ENCODE results near the gene PPP2R5D.

The PPP2R5D gene

DNA sequence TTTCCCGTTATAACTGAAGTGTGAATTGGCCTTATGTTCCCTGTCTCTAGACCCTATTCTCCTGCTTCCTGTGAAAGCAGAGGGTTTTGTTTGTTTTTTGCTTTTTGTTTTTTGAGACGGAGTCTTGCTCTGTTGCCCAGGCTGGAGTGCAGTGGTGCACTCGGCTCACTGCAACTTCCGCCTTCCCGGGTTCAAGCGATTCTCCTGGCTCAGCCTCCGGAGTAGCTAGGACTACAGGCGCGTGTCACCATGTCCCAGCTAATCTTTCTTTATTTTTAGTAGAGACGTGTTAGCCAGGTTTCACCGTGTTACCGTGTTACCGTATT is 24.5 kb upstream of the PPP2R5D start:
- Mint-ChIP-seq H3K27me3 (no peaks in the 10 kb centered on the region), H3K4me1 (ENCODE audit: low read depth) (peaks cover 9% of the 10 kb centered on the region), H3K36me3 (ENCODE audit: low read depth) (peaks cover 11% of the 10 kb centered on the region), H3K9me3 (no peaks in the 10 kb centered on the region), H3K27ac (no peak overlapping the region), H3K4me3 (peak overlapping the region; percentile 32)

DNA sequence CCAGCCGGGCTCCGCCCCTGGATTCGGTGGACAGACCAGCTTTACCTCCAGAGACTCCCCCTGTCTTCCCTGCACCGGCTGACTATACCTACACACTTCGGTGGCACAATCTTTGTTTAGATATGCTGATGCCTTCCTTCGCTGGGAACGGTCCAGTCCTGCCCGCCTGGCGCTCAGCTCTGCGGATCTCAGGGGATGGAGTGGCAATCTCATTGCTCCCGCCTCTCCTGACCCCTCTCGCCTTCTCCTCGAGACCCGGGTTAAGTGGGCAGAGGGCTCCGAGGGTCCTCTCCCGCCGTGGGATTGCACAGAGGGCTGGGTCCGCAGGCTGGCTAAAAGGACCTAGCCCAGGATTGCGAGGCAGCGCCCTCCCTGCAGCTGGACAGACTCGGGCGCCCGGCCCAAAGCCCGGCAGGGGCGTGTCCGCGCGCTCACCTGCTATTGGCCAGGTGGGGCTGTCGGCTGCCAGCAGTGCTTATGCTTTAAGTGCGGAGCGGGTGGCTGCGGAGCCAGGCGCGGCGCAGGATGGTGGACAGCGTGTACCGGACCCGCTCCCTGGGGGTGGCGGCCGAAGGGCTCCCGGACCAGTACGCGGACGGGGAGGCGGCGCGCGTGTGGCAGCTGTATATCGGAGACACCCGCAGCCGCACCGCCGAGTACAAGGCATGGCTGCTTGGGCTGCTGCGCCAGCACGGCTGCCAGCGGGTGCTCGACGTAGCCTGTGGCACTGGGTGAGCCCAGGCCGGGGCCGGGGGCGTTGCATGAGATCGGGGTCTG is 23.9 kb upstream of the PPP2R5D start, which contains the start of gene GNMT:
Gene GNMT (plus strand): TSS at position 512 of the 777 bp plus-strand sequence. CDS start 14 bp downstream, at position 526.
- Mint-ChIP-seq H3K27me3 (no peaks in the 10 kb centered on the region), H3K9me3 (no peaks in the 10 kb centered on the region), H3K4me3 (peak within 1 kb of the TSS; percentile 32), H3K27ac (no peak within 1 kb of the TSS), H3K4me1 (ENCODE audit: low read depth) (peaks cover 9% of the 10 kb centered on the region), H3K36me3 (ENCODE audit: low read depth) (peaks cover 11% of the 10 kb centered on the region)

DNA sequence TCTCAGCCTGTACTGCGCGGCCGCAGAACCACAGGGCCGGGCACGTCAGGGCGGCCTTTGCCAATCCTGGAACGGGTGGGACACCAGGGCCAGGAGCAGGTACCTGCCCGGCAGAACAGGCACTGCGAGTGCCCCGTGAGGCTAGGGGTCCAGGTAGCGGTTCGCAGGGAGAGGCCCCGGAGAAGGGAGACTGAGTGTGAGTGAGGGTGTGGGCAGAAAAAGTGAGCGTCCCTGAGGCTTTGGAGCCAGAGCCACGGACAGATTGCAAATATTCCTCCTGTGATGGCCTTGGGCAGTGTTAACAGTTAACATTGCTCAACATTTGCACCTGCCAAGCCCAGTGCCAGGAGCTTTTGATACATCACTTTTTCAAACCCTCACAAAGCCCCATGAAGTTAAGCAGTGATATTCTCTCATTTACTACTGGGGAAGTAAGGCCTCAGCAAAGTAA is 23.3 kb upstream of the PPP2R5D start:
- no peaks in the 10 kb centered on the region for H3K9me3 Mint-ChIP-seq
- peaks cover 11% of the 10 kb centered on the region for H3K36me3 Mint-ChIP-seq (ENCODE audit: low read depth)
- peaks cover 9% of the 10 kb centered on the region for H3K4me1 Mint-ChIP-seq (ENCODE audit: low read depth)
- H3K4me3 Mint-ChIP-seq = peak overlapping the region; percentile 32
- H3K27ac Mint-ChIP-seq = no peak overlapping the region
- H3K27me3 Mint-ChIP-seq = no peaks in the 10 kb centered on the region

DNA sequence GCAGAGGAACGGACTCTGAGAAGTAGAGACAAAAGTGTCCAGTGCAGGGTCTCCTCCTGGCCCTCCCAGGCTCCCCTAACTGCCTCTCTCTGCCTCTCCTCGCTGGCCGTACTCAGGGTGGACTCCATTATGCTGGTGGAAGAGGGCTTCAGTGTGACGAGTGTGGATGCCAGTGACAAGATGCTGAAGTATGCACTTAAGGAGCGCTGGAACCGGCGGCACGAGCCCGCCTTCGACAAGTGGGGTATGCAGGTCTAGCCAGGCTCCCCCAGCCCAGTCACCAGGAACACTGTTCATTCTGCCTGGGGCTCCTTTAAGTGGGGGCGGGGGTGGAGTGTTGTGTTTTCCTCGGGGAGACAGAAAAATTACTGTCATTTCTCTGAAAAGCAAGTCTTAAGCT is 22.3 kb upstream of the PPP2R5D start:
- no peaks in the 10 kb centered on the region for H3K9me3 Mint-ChIP-seq
- no peaks in the 10 kb centered on the region for H3K27me3 Mint-ChIP-seq
- no peak overlapping the region for H3K4me3 Mint-ChIP-seq
- H3K4me1 Mint-ChIP-seq (ENCODE audit: low read depth) = peaks cover 9% of the 10 kb centered on the region
- no peak overlapping the region for H3K27ac Mint-ChIP-seq
- peaks cover 11% of the 10 kb centered on the region for H3K36me3 Mint-ChIP-seq (ENCODE audit: low read depth)

DNA sequence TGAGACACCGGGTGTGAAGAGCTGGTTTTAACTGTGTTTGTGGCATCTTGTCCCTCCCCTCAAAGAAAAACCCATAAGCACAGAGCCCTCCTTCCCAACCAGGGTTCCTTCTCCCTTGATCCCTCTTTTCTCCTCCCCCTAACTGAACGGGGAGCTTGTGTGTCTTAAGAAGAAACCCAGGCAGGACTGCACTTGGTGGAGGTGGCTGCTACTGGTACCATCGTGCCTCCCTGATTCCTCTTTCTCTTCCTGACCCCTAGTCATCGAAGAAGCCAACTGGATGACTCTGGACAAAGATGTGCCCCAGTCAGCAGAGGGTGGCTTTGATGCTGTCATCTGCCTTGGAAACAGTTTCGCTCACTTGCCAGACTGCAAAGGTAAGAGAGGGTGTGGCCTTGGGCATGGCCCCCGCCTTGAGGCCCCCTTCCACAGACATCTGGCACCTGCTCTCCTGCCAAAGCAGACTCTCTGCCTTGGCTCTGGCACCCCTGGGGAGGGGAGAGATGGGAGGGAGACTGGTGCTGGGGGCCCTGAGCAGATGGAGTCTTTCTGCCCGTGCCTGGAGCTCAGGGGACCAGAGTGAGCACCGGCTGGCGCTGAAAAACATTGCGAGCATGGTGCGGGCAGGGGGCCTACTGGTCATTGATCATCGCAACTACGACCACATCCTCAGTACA is 21.7 kb upstream of the PPP2R5D start:
- no peak overlapping the region for H3K4me3 Mint-ChIP-seq

DNA sequence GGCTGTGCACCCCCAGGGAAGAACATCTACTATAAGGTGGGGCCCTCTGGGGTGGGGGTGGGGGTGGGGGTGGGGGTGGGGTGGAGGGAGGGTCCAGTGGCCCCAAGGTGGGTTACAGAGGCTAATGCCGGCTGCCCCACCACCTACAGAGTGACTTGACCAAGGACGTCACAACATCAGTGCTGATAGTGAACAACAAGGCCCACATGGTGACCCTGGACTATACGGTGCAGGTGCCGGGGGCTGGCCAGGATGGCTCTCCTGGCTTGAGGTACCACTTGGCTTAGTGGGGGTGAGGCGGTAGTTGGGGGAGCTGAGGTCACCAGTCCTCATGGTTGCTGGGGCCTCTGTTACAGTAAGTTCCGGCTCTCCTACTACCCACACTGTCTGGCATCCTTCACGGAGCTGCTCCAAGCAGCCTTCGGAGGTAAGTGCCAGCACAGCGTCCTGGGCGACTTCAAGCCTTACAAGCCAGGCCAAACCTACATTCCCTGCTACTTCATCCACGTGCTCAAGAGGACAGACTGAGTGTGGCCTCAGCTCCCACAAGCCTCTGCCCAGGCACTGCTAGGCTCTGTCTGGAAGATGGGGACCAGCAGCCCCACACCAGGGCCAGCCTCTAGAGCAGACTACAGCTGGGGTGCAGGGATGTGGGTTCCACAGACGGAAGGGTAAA is 21.1 kb upstream of the PPP2R5D start:
- no peaks in the 10 kb centered on the region for H3K9me3 Mint-ChIP-seq
- H3K4me1 Mint-ChIP-seq (ENCODE audit: low read depth) = peaks cover 9% of the 10 kb centered on the region
- peaks cover 11% of the 10 kb centered on the region for H3K36me3 Mint-ChIP-seq (ENCODE audit: low read depth)
- no peaks in the 10 kb centered on the region for H3K27me3 Mint-ChIP-seq
- no peak overlapping the region for H3K4me3 Mint-ChIP-seq
- no peak overlapping the region for H3K27ac Mint-ChIP-seq

More for the DNA sequence above, 21.7 kb upstream of the PPP2R5D start:
- Mint-ChIP-seq H3K27me3 (no peaks in the 10 kb centered on the region), H3K36me3 (ENCODE audit: low read depth) (peaks cover 11% of the 10 kb centered on the region), H3K4me1 (ENCODE audit: low read depth) (peaks cover 9% of the 10 kb centered on the region), H3K27ac (no peak overlapping the region), H3K9me3 (no peaks in the 10 kb centered on the region)

DNA sequence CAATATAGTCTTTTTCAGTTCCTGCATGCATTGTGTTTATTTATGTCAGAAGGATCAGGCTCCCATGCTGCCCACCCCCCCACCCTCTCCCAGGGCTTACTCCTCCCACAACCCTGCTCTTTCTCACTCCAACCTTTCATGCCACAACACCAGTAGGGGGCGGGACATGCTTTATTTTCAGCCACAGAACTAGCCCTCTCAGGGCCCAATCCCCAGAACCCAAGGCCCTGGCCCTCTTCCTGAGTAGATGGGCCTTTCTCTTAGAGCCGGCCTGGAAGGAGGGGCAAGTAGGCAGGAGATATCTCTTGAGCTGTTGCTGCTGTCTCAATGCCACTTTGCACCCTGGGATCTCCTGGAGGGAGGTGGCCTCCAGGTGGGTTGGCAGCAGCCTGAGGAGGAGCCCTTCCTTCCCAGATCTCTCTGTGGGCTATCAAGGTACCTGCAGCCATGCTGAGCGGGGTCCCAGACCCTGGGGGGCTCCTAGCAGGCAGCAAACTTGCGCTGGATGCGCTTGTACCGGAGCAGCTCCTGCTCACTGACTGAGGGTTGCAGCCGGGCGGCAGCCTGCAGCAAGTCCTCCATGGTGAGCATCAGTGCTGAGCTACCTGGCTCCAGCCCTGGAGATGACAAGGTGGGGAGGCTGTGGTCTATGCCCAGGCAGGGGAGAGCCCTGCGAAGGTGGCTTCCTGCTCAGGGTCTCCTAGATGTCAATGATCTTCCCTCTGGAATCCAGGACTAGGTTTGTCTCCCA is 20.3 kb upstream of the PPP2R5D start:
- no peak overlapping the region for H3K27ac Mint-ChIP-seq

DNA sequence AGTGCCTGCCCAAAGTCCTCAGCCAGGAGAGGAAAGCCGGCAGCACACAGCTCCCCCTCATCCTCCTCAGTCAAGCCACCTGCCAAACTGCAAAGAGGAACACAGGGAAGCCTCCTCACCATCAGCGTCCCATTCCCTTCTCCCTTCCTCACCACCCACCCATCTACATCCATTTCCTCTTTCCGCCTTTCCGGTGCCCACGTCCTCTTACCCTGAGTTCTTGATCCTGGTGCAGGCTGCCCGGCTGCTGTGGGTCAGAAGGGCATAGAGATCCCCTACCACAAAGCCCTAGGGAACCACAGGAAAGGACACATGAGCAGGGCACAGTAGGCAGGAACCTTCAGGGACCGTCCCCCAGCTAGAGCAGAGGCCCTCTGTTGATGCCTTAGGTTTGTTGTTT is 17.8 kb upstream of the PPP2R5D start:
- Mint-ChIP-seq H3K36me3 (ENCODE audit: low read depth) (peaks cover 11% of the 10 kb centered on the region), H3K27me3 (no peaks in the 10 kb centered on the region), H3K9me3 (no peaks in the 10 kb centered on the region), H3K27ac (no peak overlapping the region), H3K4me3 (no peak overlapping the region), H3K4me1 (ENCODE audit: low read depth) (peaks cover 14% of the 10 kb centered on the region)

More for the DNA sequence above, 20.3 kb upstream of the PPP2R5D start:
- Mint-ChIP-seq H3K27me3 (no peaks in the 10 kb centered on the region), H3K4me3 (no peak overlapping the region), H3K4me1 (ENCODE audit: low read depth) (peaks cover 9% of the 10 kb centered on the region), H3K9me3 (no peaks in the 10 kb centered on the region), H3K36me3 (ENCODE audit: low read depth) (peaks cover 11% of the 10 kb centered on the region)

DNA sequence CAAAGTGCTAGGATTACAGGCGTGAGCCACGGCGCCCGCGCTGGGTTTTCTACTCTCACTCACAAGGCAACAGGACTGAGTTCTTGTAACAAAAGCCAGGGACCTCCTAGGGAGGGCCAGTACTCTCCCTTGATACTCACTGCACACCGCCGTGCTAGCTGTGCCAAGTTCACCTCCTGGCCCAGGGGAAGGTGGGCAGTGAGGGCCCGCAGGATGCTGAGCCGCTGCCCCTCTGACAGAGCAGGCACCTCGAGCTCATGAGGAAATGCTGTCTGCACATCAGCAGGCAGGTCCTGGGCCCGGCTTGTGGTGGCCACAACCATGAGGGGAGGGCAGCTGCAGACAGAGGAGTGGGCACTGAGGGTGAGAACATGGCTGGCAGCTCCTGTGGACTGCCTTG is 17.1 kb upstream of the PPP2R5D start:
- no peak overlapping the region for H3K27ac Mint-ChIP-seq
- H3K27me3 Mint-ChIP-seq = no peaks in the 10 kb centered on the region
- H3K9me3 Mint-ChIP-seq = no peaks in the 10 kb centered on the region
- H3K36me3 Mint-ChIP-seq (ENCODE audit: low read depth) = peaks cover 5% of the 10 kb centered on the region
- no peak overlapping the region for H3K4me3 Mint-ChIP-seq
- H3K4me1 Mint-ChIP-seq (ENCODE audit: low read depth) = peaks cover 18% of the 10 kb centered on the region

DNA sequence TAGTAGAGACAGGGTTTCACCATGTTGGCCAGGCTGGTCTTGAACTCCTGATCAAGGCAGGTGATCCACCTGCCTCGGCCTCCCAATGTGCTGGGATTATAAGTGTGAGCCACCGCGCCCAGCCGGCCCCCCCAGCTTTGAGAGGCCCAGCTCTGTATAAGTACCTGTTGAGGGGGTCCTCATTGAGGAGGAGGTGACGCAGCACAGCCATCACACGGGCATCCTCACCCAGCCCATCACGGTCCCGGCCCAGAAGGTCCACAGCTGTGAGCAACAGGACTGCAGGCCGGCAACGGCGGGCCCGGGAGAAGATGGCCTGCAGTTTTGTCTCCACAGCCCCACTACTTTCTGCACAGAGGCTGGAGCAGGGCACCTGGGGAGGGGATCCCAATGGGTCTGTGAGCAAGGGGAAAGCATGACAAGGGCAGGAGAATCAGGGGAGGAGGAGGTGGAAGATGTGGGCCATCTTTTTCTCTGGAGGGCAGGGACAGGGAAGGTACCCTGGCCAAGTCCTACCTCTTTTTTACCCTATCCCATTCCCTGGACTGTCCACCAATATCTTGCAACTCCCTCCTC is 16.2 kb upstream of the PPP2R5D start:
- peaks cover 18% of the 10 kb centered on the region for H3K4me1 Mint-ChIP-seq (ENCODE audit: low read depth)
- H3K9me3 Mint-ChIP-seq = no peaks in the 10 kb centered on the region
- no peaks in the 10 kb centered on the region for H3K27me3 Mint-ChIP-seq
- no peak overlapping the region for H3K4me3 Mint-ChIP-seq
- H3K27ac Mint-ChIP-seq = no peak overlapping the region
- peaks cover 5% of the 10 kb centered on the region for H3K36me3 Mint-ChIP-seq (ENCODE audit: low read depth)

DNA sequence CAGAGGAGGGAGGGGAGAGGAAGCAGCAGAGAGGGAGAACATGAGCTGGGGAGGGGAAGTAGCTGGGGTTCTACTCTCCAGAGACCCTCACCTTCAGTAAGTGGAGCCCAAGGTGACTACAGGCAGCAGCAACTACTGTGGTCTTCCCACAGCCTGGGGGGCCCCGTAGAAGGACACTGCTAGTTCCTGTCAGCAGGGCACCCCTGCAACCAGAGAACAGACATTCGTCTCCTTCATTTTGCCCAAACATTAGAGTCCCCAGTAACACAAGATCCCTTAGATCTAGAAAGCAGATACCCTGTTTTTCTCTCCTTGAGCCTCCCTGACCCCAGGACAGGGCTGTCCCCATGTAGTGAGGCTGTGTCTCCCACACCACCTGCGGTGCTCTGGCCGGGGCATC is 15.6 kb upstream of the PPP2R5D start:
- H3K4me1 Mint-ChIP-seq (ENCODE audit: low read depth) = peaks cover 20% of the 10 kb centered on the region
- H3K36me3 Mint-ChIP-seq (ENCODE audit: low read depth) = peaks cover 5% of the 10 kb centered on the region
- H3K4me3 Mint-ChIP-seq = no peak overlapping the region
- no peaks in the 10 kb centered on the region for H3K27me3 Mint-ChIP-seq
- no peak overlapping the region for H3K27ac Mint-ChIP-seq
- no peaks in the 10 kb centered on the region for H3K9me3 Mint-ChIP-seq

DNA sequence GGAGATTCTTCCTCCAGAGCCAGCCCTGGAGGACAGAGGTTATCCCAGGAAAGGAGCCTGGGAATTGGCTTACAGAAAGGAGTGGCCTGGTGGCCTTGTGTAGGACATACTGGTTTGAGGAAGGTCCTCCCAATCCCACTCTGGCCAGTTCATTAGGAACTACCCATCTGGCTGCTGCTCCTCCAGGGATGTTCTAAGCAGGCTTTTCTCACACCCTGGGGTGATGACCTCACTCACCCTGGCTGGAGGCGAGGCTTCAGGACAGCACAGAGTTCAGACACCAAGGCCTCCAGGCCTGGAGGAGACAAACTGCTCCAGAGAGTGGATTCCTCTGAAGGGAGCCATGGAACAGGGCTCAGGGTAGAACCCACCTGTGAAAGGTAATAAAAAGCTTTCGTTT is 14.9 kb upstream of the PPP2R5D start:
- H3K9me3 Mint-ChIP-seq = no peaks in the 10 kb centered on the region
- peaks cover 23% of the 10 kb centered on the region for H3K4me1 Mint-ChIP-seq (ENCODE audit: low read depth)
- peaks cover 4% of the 10 kb centered on the region for H3K36me3 Mint-ChIP-seq (ENCODE audit: low read depth)
- H3K4me3 Mint-ChIP-seq = no peak overlapping the region
- no peak overlapping the region for H3K27ac Mint-ChIP-seq
- no peaks in the 10 kb centered on the region for H3K27me3 Mint-ChIP-seq

DNA sequence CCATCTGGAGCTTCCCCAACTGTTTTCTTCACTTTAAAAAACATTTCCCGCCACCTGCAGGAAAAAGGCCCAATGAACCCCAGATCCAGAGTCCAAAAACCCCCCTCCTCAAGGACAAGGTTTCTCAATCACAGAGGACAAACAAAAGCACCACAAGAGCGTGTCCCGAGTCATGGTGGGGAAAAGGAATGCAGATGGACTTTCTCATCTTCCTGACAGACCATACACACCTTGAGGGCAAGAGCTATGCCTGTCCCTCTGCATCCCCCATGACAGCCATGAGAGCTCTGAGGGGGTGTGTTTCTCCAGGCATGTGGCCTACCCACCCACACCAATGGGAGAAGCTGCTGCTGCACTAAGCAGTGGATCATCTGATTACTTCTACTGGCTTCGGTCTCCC is 14.4 kb upstream of the PPP2R5D start:
- H3K9me3 Mint-ChIP-seq = no peaks in the 10 kb centered on the region
- H3K27ac Mint-ChIP-seq = no peak overlapping the region
- no peak overlapping the region for H3K4me3 Mint-ChIP-seq
- H3K4me1 Mint-ChIP-seq (ENCODE audit: low read depth) = peaks cover 28% of the 10 kb centered on the region
- no peaks in the 10 kb centered on the region for H3K36me3 Mint-ChIP-seq (ENCODE audit: low read depth)
- no peaks in the 10 kb centered on the region for H3K27me3 Mint-ChIP-seq

DNA sequence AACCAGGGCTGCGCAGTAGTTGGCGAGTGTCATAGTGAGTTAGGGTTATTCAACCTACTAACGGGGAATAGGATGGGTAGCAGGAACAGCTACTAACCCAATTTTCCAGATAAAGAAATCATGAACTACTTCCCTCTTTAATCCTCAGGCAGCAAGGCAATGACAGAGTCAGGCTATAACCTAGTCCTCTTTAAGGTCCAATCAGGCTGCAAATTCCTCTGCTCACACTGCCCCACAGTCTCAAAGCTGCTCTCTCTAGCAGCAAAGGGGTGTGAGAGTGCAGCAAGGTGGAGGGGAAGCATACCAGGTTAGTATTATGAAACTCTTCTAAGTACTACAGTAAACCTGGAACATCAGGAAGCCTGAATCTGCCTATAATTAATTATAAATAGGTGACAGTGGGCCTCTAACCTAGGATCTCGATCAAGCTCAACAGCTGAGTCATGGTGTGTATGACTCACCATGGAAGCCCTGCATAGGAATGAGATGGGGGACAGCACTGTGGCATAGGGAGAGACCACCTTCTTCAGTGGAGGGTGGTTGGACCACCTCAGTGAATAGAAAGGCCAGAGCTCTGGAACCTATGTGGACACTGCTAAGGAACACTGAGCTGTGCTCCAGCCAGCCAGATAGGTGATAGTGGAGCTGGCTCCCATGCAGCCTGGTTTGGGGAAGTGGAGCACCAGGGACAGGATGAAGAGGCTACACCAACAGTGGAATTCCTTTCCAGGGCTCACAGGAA is 13.3 kb upstream of the PPP2R5D start:
- Mint-ChIP-seq H3K4me3 (no peak overlapping the region), H3K36me3 (ENCODE audit: low read depth) (no peaks in the 10 kb centered on the region), H3K27me3 (no peaks in the 10 kb centered on the region), H3K9me3 (no peaks in the 10 kb centered on the region), H3K4me1 (ENCODE audit: low read depth) (peaks cover 35% of the 10 kb centered on the region), H3K27ac (peak overlapping the region; percentile 83)

All from stimulated activated naive CD8-positive, alpha-beta T cell treated with anti-CD3 and anti-CD28 coated beads, Interleukin-15, Interleukin-2, amounts not matched to agents 100 ng/mL and 50 ng/mL, for 24 hours (primary cell).